ENCODE data around the gene DRGX. TPM values are rescaled to one million over a fixed set of nuclear protein-coding genes. Genes with fewer than 3 reads are reported as not detected.

DRGX gene
- total RNA-seq (not detected in 2 replicates), polyA plus RNA-seq (not detected in 2 replicates)

- H4K20me1 ChIP-seq (ENCODE audit: insufficient read depth, poor library complexity, severe bottlenecking), result no peaks in the 10 kb centered on the region
- DNase-seq (ENCODE audit: low spot score), result no peak
- H3K9me2 ChIP-seq (replicated peaks; ENCODE audit: insufficient read depth), result no peaks in the 10 kb centered on the region
- H3K27ac ChIP-seq, result no peak within 1 kb of the TSS
- H3K27me3 ChIP-seq, result peaks cover 99% of the 10 kb centered on the region
- H3K9me3 ChIP-seq (ENCODE audit: low read depth), result no peaks in the 10 kb centered on the region
- WGBS (ENCODE audit: low lambda C conversion rate, missing lambda C conversion rate), result 4% methylated on average over 63 of the region's 63 CpGs
- H3K36me3 ChIP-seq (replicated peaks; ENCODE audit: insufficient read depth, low read depth), result no peaks in the 10 kb centered on the region
- peak within 1 kb of the TSS; percentile 49 for H3K4me2 ChIP-seq
- H3K79me2 ChIP-seq, result no peaks in the 10 kb centered on the region
- H2AFZ ChIP-seq, result no peak within 1 kb of the TSS
- TF ChIP-seq EZH2 (IDR thresholded peaks at IDR 0.05; ENCODE audit: borderline replicate concordance) (no peak), CTCF (IDR thresholded peaks at IDR 0.05; ENCODE audit: poor library complexity) (no peak), EZH2phosphoT487 (IDR thresholded peaks at IDR 0.05; ENCODE audit: low read depth, severe bottlenecking, unreplicated experiment) (no peak)
- no peaks in the 10 kb centered on the region for H3K4me1 ChIP-seq (ENCODE audit: insufficient read depth)
- H3K4me3 ChIP-seq, result no peak within 1 kb of the TSS
Measured at GRCh38 chr10:49395741-49396665, at the start of gene DRGX. TSS of gene DRGX (minus strand) at chr10:49396089. CDS start at chr10:49395440, 649 bp downstream.

GRCh38 chr10:49444349-49444748 is 48.5 kb upstream of the DRGX start:
- H2AFZ ChIP-seq, result no peak overlapping the region
- H3K27ac ChIP-seq, result no peak overlapping the region
- H3K79me2 ChIP-seq, result no peaks in the 10 kb centered on the region
- H3K4me1 ChIP-seq (ENCODE audit: insufficient read depth), result no peaks in the 10 kb centered on the region
- TF ChIP-seq CTCF (IDR thresholded peaks at IDR 0.05; ENCODE audit: poor library complexity), result no peak
- TF ChIP-seq EZH2phosphoT487 (IDR thresholded peaks at IDR 0.05; ENCODE audit: low read depth, severe bottlenecking, unreplicated experiment), result no peak
- TF ChIP-seq EZH2 (IDR thresholded peaks at IDR 0.05; ENCODE audit: borderline replicate concordance), result no peak
- no peak overlapping the region for H3K4me3 ChIP-seq
- no peaks in the 10 kb centered on the region for H3K36me3 ChIP-seq (replicated peaks; ENCODE audit: insufficient read depth, low read depth)
- peaks cover 5% of the 10 kb centered on the region for H3K9me3 ChIP-seq (ENCODE audit: low read depth)
- H3K9me2 ChIP-seq (replicated peaks; ENCODE audit: insufficient read depth), result no peaks in the 10 kb centered on the region
- no peak overlapping the region for H3K4me2 ChIP-seq
- no peak for DNase-seq (ENCODE audit: low spot score)
- H3K27me3 ChIP-seq, result no peaks in the 10 kb centered on the region
- WGBS (ENCODE audit: low lambda C conversion rate, missing lambda C conversion rate), result 87% methylated on average over 4 of the region's 4 CpGs
- no peaks in the 10 kb centered on the region for H4K20me1 ChIP-seq (ENCODE audit: insufficient read depth, poor library complexity, severe bottlenecking)

GRCh38 chr10:49442863-49443262 is 47.0 kb upstream of the DRGX start:
- Histone ChIP-seq H3K79me2 (no peaks in the 10 kb centered on the region), H3K27ac (no peak overlapping the region), H3K9me3 (ENCODE audit: low read depth) (no peaks in the 10 kb centered on the region), H3K4me3 (no peak overlapping the region), H3K27me3 (no peaks in the 10 kb centered on the region), H4K20me1 (ENCODE audit: insufficient read depth, poor library complexity, severe bottlenecking) (no peaks in the 10 kb centered on the region), H3K9me2 (replicated peaks; ENCODE audit: insufficient read depth) (no peaks in the 10 kb centered on the region), H2AFZ (no peak overlapping the region), H3K36me3 (replicated peaks; ENCODE audit: insufficient read depth, low read depth) (no peaks in the 10 kb centered on the region), H3K4me2 (no peak overlapping the region), H3K4me1 (ENCODE audit: insufficient read depth) (no peaks in the 10 kb centered on the region)
- no peak for TF ChIP-seq EZH2 (IDR thresholded peaks at IDR 0.05; ENCODE audit: borderline replicate concordance)
- TF ChIP-seq EZH2phosphoT487 (IDR thresholded peaks at IDR 0.05; ENCODE audit: low read depth, severe bottlenecking, unreplicated experiment), result no peak
- TF ChIP-seq CTCF (IDR thresholded peaks at IDR 0.05; ENCODE audit: poor library complexity), result no peak
- DNase-seq (ENCODE audit: low spot score), result no peak
- 93% methylated on average over 4 of the region's 4 CpGs for WGBS (ENCODE audit: low lambda C conversion rate, missing lambda C conversion rate)
